GM18508 (cell line): Measurements from ENCODE around the gene GP9.
"Not testable (repeated sequence)": the region's sequence is repeated elsewhere in the genome, so short reads cannot be mapped to it uniquely, and the experiment has no call there.

Experiments
- ATAC-seq: cut with Tn5 transposase; IDR thresholded peaks from one replicate; pipeline ENCODE4 v1.9.1; 2021; ENCODE audit warnings: moderate number of reproducible peaks; ENCODE audit not compliant: insufficient read depth, unreplicated experiment

The GP9 gene

GRCh38 chr3:129105862-129106261 lies 45.3 kb downstream of the GP9 start:
- no peak for ATAC-seq

DNA sequence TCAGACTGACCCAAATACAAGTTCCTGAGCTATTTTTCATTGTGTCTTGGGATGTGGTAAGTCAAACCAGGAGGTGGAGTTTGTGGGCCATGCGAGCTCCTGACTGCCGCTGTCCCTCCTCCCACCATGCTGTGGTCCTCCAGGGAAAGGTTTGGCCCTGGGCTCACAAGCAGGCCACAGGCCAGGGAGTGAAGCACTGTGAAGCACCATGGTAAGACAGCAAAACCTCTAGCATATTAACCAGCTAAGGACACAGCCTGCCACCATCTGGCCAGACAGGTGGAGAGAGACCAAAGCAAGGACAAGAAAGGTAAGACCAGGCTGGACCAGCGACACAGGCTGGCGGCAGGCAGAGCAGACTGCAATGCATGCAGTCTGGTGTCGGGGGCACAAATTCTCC lies 45.7 kb downstream of the GP9 start:
- no peak for ATAC-seq

- ATAC-seq, result no peak
Observed at GRCh38 chr3:129106866-129107565, 46.4 kb downstream of the GP9 start.

GRCh38 chr3:129107793-129108192 lies 47.2 kb downstream of the GP9 start:
- no peak for ATAC-seq

- not testable (repeated sequence) for ATAC-seq
Observed at GRCh38 chr3:129111076-129111780, 50.6 kb downstream of the GP9 start.
